Activated gamma-delta T cell treated with anti-CD3 and anti-CD28 coated beads, Interleukin-2, amount 50 U/mL, for 16 hours (primary cell): ENCODE results near the gene OVCH2.
"Not testable (repeated sequence)": the region's sequence is repeated elsewhere in the genome, so short reads cannot be mapped to it uniquely, and the experiment has no call there.

Experiments used
- DNase-seq: peaks from one replicate; pipeline ENCODE4 v3.0.0-alpha.2; 2020; ENCODE audit warnings: low read depth

Gene OVCH2

DNA sequence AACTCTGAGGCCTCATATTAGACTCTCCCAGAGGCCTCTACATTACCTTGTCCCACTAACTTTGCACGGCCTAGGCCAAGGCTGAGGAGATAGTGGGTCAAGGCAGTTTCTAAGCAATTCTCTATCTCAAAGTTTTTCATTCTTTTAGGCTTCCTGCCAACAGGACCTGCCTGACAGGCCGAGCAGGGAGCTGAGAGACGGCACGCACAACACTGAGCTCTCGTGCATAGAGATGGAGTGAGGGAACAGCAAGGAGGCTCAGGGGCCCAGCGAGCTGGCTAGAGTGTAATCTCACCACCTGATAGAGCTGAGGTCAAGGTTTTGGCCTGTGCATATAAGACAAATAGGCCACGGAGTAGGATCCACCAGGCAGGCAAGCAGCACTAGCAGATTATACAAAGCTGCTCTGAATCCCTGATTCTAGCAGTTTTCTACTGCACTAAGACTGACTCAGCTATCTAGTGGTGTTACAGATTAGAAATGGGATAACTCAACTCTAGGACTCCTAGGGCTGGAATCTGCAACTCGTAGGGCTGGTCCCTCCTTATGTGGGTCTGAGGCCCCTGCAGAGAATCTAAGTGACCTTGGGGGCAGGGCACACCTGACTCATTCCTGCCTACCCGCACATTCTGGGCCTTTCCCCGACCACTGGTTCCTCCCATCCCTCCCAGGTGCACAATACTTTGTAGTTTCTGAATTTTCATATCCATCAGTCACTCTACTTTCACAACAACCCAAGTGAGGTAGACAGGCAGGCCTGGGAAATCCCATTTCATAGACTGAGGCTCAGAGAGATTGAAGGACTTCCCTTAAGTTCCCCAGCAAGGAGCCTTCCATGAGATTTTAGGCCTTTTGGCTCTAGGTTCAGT, 34.7 kb downstream of the OVCH2 start:
- DNase-seq: no peak

DNA sequence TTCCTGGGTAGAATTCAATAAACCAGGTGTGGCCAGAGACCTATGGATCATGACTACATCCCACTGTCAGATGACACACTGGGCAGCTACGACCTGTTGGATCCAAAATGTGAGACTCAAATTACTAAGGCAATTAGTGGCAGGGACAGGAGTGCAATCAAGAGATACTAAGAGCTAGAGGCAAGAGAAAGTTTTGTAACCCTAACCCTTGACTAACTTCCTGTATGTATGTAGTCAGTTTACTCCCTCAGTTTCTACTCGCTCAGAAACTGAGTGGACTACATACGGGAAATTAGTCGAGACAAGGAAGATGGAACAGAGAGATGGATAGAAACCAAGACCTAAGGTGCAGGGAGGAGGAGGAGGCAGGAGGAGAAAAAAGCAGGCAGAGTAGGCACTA, 35.6 kb downstream of the OVCH2 start:
- no peak for DNase-seq

DNA sequence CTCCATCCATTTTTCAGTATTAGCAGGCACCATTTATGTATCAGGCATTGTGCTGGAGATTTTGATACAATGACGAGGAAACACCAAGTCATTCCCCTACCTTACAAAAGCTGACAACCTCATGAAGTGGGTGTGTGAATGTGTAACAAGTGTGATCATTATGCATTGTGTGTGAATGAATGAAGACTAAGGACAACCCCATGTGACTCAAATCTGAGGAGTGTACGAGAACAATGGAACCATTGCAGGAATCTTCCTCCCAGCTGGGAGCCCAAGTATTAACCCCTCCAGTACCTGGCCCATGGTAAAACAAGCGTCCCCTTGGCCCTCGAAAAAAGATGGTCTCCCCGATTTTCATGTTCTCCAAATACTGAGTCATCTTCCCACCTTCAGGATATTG, 37.4 kb downstream of the OVCH2 start:
- no peak for DNase-seq

DNA sequence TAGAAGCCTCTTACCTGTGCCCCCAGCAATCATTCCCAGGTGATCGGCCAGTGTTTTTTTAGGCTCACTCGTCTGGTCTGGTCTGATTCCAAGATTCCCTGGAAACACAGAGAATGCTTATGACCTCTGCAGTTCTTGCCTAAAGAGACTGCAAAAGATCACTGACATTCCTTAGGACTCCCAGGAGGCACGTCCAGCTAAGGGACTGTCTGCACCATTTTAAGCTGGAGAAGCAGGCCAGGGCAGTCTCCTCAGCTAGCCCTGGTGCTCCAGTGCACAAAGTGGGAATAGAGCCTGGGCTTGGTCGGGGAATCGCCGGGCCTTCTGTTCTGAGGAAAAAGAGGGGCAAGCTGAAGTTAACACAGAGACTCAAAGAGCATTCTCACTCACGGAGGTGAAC, 37.8 kb downstream of the OVCH2 start:
- DNase-seq: no peak

DNA sequence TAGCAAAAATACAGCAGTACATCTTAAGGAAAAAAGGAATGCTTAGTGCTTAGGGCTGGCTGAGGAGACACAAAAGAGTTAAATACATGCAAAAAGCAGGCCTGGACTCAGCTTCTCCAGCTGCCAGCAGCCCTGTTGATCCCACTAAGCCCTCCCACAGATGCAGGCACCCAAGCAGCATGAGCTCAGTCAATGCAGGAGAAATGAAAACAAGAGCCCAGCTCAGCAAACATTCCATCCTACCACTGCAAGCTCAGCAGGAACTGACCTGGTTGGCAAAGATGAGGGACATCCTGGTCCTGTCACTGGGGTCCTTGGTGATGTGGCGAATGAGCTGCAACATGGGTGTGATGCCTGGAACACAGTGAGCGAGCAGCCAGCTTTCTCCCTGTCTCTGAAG, 38.8 kb downstream of the OVCH2 start:
- no peak for DNase-seq

DNA sequence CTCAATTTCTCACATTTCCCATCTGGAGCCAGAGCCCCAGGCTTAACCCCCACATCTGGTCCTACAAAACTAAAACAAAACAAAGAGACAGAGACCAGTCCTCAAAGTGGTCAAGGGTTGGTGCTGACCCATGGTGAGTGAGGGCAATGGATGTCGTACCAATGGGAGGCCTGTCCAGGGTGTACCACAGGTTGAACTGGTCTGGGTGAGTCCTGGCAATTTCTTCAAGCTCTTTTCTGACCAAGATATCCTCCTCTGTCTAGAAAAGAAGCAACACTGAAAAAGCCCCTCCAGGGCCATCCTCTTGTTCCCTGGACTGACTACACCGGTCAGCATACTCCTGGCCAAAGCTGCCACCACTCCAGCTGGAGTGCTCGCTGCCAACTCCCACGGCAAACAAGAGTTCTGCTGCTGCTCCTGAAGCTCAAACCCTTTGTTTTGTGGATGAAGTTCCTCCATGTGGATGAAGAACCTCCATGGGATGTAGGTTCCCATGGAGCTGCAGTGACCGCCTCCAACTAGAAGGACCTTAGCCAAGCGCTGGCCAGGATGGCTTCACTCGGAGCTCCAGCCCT, 39.9 kb downstream of the OVCH2 start:
- no peak for DNase-seq

DNA sequence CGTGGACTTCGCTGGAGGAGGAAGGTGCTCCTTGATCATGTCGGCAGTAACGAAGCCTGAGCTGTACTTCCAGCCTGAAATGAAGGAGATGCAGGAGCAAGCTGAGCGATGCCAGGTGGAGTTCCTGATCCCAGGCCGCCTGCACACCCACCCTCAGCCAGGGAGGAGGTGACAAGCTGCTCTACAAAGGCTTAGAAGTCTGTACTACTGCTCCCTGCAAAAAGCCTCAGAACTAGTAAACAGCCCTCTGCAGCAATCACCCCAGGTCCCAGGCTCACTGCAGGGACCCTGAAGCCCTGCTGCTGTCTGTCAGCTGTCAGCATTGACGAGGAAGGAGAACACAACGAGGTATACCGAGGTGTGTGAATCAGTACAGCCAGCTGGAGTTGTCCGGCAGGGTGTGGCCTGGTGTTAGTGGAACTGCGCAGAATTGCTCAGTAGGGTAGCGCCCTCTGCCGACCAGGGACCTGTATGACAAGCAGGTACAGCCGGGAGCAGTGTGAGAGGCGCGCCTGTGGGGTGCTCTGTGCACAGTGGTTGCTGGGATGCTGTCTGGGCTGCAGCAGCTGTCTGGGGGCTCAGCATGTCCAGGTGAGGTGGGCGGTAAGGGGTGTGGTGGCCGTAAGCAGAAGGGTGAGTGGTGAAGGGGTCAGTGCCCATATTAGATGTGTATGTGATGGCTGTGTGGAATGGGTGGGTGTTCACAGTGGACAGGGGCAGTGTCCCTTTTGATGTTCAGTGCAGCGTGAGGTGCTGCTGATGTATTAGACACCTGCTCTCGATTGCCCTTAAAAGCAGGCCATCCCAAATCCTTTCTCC, 40.6 kb downstream of the OVCH2 start:
- no peak for DNase-seq

DNA sequence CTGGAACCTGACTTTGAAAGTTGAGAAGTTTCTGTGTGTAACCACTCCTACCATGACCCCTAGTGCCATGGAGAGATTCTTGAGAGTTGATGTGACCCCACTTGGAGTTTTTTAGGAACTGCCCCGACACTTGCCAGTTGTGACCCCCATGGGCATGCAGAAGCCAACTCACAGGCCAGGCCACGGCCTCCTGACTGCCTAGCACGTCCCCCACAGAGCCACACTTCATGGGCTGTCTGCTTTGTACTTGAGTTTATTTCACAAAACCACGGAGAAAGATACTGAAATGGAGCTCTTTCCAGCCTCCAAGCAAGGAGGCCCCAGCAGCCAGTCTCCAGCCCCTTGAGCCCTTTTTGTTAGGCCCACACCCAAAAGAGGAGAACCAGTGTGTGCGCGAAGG, 41.4 kb downstream of the OVCH2 start:
- no peak for DNase-seq

DNA sequence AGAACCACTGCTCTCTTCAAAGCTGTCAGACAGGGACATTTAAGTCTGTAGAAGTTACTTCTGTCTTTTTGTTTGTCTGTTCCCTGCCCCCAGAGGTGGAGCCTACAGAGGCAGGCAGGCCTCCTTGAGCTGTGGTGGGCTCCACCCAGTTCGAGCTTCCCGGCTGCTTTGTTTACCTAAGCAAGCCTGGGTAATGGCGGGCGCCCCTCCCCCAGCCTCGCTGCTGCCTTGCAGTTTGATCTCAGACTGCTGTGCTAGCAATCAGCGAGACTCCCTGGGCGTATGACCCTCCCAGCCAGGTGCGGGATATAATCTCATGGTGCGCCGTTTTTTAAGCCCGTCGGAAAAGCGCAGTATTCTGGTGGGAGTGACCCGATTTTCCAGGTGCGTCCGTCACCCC, 42.7 kb downstream of the OVCH2 start:
- DNase-seq: not testable (repeated sequence)

DNA sequence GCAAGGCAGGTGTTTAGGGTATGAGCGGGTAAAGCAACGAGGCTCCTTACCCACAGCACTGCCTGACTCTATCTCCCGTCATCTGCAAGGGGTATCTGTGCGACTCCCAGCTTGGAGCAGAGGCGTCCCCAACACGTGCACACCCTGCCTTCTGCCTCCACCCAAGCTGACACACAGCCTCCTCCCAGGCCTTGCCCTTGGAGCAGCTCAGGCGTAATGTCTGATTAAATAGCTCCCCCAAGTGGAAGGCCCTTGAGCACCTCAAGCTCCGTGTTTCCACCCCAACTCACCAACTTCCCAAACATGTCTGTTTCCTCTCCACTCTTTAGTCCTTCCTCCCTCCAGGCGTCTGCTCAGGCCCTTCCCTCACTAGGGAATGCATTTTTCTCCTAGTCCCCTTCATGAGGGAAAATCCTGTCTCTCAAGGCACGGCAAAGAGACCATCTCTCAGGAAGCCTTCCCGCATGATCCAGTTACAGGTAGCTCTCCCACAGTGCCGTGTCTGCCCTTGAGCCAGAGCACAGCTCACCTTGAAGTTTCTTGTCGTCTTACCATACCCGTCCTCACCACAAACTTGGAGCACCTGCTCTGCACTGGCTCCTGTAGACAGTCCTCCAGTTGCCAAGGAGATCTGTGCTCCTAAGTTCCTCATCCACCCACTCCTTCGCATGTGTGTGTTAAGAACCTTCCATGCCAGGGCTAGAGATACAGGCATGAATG, 48.8 kb downstream of the OVCH2 start:
- DNase-seq: no peak

DNA sequence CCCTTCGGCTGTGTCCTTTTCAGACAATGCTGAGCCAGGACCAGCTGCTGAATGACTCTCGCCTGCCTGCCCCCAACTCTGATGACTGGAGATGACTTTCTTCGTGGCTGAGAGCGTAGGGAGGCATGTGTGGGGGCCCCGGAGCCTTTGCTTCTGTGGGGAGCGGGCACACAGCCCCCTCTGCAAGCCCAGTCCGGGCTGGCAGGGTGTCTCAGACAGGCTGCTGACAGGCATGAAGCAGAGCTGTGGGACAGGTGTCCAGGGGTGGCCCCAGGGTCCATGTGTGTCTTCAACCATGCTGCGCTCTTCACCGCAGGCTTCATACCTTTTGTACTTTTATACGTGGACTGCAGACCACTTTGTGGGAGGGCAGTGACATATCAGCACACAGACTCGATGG, 49.6 kb downstream of the OVCH2 start:
- no peak for DNase-seq

DNA sequence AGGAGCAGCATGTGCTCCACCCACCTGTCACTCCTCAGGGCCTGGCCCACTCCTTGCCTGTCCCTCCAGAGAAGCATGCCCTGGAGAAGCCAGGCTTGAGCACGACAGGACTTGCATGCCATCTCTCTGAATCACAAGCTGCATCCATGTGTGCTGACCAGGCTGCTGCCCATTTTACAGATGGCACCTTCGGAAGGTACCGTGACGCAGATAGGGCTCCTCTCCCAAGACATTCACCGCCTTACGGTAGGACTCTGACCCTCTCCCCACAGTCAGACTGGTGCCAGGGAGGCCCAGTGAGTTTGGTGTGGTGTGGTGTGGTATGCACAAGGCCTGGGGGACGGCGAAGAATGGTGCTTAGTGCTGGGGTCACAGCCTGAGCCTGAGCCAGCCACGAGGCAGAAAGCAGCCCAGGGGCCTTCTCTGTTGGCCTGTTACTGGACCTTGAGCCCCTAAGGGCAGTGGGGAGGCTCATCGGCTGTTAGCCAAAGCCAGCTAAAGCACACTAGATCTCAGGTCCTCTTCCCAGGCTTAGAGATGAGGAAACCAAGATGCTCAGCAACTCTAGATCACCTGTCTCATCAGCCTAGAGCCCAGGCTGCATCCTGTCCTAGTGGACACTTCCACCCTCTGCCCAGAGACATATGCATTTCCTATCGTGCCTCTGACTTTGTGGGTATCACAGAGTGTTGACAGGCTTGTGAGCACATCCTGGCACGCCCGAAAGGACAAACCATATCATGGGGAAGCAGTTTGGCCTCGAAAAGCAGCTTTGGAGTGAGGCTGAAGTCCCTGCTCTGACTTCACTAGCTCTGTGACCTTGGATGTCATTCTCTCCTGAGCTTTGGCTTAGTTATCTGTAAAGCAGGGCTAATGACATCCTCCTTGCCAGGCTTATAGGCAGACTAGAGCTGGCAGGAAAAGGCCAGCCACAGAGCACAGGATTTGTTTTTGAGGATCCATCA, 50.7 kb downstream of the OVCH2 start:
- no peak for DNase-seq

DNA sequence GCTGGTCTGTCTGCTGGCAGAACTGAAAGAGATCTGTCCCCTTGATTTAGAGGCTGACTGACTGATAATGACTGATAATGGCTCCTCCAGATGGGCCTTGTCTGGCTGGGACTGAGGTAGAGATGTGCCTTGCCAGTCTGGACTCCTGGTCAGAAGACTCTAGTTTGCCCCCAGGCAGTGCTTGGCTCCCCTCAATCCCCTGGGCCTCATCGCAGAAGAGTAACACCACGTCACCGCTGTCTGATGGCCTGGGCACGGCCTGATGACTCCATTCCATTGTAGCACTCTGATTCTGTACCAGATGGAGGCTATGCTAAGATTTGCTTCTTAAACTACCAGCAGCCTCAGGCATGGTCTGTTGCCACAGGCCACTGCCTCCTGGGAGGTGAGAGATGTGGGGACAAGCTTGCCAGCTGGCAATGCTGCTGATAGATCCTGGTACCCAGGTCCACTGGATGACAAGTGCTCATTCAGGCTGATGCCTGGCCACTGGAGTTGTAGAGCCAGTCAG, 52.0 kb downstream of the OVCH2 start:
- no peak for DNase-seq

DNA sequence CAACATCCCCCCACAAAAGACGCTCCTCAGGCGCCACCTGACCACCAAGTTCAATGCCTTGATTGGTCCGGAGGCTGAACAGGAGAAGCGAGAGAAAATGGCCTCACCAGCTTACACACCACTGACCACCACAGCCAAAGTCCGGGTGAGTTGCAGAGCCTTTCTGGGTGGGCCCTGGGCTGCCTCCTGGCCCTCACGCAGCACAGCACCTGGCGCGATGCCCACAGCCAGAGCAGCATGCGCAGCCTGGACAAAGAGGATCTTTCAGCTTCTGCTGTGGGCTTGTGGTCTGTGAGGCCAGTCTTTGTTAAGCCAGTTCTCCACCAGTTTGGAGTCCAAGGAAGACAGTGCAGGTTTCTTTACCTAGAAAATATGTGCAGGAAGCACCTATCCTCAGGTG, 54.6 kb downstream of the OVCH2 start:
- no peak for DNase-seq

DNA sequence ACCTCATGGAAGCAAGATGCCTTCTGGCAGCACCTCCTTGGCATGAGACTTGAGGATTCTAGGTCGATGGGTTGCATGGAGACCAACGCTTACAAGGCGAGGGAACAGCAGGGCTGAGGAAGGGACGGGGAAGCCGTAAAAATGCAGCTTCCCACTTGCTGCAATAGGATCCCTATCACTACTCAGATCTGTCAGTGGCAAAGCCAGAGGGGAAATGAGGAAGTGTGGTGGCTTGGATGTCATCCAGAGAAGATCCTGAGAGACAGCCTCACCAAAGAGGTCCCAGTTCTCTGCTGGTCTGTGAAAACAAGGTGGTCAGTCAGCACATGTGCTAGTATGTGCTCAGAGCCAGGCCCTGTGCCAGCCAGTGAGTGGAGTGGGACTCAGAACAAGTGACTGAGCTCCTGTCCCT, 55.1 kb downstream of the OVCH2 start:
- DNase-seq: no peak

DNA sequence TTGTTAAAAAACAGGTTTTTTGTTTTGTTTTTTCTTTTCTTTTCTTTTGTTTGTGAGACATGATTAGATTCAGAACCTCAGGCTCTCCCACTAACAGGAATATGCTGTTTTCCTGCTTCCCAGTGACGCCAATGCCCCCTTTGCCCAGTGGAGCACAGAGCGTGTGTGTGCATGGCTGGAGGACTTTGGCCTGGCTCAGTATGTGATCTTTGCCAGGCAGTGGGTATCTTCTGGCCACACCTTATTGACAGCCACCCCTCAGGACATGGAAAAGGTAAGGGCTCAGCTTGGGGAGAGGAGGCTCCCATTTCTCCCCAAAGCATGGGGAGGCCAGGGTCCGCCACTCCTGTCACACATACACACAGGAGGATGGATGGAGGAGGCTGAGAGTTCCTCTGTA, 58.0 kb downstream of the OVCH2 start:
- DNase-seq: no peak

DNA sequence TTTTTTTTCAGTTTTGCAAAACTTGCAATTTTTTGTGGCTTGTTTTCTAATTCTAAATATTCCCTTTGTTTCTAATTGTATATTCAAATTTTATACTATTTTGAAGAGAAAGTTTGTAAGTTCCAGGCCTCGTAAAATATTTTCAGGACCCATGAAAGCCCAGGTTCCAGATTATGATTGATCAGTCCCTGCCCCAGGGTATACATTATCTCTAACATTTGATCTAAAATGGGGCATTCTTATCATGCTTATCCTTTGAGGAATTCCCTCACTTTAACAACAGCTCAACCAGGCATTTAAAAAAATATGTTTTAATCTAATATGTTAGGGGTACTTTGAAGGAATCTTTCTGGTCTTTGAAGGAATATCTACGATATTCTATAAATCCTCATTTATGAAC, 59.4 kb downstream of the OVCH2 start:
- DNase-seq: no peak

DNA sequence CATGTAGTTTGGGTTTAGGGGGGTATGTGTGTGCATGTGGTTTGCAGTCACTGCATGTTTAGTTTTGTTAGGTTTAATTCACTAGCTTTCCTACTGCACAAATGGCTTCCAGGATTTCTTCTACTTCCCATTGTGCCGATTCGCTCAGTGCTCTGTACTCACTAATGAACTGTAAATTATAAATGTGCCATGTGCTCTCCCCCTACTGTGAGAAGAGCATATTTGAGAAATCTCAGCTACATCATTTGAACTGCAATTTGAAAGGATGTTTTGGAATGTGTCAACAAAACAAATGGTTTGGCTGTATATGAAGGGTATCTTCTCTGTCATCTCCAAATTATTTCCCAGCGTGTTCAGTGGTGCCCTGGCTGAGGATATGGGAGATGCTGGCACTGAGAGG, 61.1 kb downstream of the OVCH2 start:
- DNase-seq: no peak

DNA sequence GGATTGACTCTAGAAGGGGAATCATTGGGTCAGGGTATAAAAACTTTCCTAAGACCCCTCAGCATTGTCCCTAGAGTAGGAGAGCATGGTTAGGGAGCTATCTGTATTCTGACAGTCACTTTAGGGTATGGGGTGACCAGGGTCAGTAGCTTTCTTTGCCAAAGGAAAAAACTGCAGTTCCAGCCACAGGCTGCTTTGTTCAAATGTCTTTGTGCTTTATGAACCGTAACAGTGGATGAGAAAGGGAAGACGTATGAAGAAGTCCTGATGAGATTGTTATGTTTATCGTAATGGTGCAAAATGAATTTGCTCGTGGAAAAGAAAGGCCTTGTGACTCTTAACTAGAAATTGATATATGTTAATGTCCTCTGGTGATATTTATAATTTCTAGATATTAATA, 63.0 kb downstream of the OVCH2 start:
- DNase-seq: no peak

DNA sequence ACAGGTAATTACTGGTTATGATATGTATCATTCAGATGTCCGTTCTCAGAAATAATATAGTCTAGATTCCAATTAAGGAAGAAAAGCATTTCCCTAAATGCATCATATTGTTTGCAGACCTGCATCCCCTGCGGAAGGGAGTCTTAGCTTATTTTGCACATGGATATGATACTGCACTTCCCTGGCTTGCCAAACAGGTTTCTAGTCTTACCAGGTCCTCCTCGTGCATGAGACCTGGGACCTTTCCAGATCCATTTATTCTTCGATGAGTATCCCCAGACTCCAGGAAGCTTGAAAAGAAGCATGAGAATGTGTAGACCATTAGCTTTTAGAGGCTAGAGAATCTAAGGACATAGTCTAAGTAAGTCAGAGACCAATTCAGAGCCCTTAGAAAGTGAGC, 63.5 kb downstream of the OVCH2 start:
- DNase-seq: no peak

DNA sequence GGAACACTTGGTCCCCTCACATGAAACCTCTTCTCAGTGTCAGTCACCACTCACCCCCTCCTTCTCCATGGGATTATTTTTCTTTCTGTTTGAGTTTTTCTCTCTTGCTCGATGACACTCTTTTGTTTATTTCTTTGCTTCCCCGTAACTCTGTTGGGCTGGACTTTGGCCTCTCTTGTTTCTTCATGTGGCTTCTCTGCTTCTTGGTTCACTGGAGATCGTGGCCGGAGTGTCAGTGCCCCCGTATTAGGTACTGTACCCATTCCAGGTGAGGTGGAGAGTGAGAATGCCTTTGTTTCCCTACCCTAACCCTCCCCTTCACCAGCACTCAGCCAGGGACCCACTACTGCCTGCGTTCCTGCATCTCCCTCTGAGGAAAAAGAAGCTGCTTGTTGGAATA, 65.5 kb downstream of the OVCH2 start:
- no peak for DNase-seq
